ENCODE data around the gene PI4KB. TPM values are rescaled to one million over a fixed set of nuclear protein-coding genes. Genes with fewer than 3 reads are reported as not detected.

The PI4KB gene
- total RNA-seq, 1 experiment from 2014 or later: 62.8 TPM

DNA sequence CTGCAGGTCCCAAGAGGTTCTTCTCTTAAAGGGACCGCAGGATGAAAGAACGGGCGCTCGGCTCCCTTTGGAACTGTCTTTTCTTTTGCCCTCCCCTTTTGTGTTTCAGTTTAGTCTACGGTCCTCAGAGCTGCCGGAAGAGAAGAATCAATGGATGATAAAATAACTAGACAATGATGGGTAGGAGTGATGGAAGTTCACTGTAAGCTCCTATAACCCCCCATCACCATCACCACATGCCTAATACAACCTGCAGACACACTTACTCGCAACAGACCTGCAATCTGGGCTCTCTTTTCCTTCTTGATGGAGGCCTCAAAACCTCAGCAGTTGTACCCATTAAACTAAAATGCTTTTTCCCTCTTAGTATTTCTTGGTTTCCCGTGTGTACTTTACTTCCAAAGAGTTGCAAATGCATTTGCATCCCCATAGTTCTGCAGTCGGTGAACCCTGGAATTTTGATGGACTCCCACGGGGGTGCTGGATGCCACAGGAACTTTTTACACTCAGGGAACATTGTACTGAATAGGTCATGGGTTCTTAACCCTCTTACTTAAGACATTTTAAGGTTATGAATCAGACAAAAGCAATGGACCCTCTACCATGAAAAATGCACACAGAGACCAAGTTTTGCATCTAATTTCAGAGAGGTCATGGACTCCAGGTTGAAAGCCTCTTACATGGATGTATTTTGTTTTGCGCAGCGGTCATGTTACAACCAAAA lies 20.5 kb upstream of the PI4KB start:
- ChIA-PET POLR2A (ENCODE audit: low non-redundant PET) (interaction anchor here (0.5 to 0.7 kb wide), 2 partner anchors 16 to 66 kb away, joined by 3 to 4 read pairs; no protein-coding TSS in a partner anchor), CTCF (no interaction called here)
- intact Hi-C loops (cut with micrococcal nuclease; ENCODE audit: unreplicated experiment): loop anchor here (5.0 kb wide), 2 partner anchors 50 to 65 kb away; partner anchors contain the start of genes PSMB4 and ZNF687
- Histone ChIP-seq H3K27me3 (replicated peaks; ENCODE audit: insufficient read depth, low read depth, low read length, poor library complexity) (no peaks in the 10 kb centered on the region), H3K4me1 (ENCODE audit: insufficient read depth, low read length, poor library complexity, severe bottlenecking) (peaks cover 9% of the 10 kb centered on the region), H3K27ac (ENCODE audit: low read depth, low read length, poor library complexity, severe bottlenecking) (peak overlapping the region; percentile 80), H3K9me3 (ENCODE audit: low read depth, low read length, poor library complexity, severe bottlenecking) (no peaks in the 10 kb centered on the region), H3K4me3 (ENCODE audit: low read depth, low read length, poor library complexity, severe bottlenecking) (peak overlapping the region; percentile 49), H3K36me3 (ENCODE audit: insufficient read depth, low read length, poor library complexity, severe bottlenecking) (peaks cover 11% of the 10 kb centered on the region)
- BruUV-seq (replicated peaks): no TSS peak
- no peak for DNase-seq (ENCODE audit: low spot score)
- TF ChIP-seq EZH2 (IDR thresholded peaks at IDR 0.05; ENCODE audit: borderline replicate concordance, low read depth, low read length, poor library complexity, severe bottlenecking): no peak
- TF ChIP-seq, protein P1, sequence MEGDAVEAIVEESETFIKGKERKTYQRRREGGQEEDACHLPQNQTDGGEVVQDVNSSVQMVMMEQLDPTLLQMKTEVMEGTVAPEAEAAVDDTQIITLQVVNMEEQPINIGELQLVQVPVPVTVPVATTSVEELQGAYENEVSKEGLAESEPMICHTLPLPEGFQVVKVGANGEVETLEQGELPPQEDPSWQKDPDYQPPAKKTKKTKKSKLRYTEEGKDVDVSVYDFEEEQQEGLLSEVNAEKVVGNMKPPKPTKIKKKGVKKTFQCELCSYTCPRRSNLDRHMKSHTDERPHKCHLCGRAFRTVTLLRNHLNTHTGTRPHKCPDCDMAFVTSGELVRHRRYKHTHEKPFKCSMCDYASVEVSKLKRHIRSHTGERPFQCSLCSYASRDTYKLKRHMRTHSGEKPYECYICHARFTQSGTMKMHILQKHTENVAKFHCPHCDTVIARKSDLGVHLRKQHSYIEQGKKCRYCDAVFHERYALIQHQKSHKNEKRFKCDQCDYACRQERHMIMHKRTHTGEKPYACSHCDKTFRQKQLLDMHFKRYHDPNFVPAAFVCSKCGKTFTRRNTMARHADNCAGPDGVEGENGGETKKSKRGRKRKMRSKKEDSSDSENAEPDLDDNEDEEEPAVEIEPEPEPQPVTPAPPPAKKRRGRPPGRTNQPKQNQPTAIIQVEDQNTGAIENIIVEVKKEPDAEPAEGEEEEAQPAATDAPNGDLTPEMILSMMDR (conservative IDR thresholded peaks at IDR 0.05; ENCODE audit: low read depth, low read length): no peak

DNA sequence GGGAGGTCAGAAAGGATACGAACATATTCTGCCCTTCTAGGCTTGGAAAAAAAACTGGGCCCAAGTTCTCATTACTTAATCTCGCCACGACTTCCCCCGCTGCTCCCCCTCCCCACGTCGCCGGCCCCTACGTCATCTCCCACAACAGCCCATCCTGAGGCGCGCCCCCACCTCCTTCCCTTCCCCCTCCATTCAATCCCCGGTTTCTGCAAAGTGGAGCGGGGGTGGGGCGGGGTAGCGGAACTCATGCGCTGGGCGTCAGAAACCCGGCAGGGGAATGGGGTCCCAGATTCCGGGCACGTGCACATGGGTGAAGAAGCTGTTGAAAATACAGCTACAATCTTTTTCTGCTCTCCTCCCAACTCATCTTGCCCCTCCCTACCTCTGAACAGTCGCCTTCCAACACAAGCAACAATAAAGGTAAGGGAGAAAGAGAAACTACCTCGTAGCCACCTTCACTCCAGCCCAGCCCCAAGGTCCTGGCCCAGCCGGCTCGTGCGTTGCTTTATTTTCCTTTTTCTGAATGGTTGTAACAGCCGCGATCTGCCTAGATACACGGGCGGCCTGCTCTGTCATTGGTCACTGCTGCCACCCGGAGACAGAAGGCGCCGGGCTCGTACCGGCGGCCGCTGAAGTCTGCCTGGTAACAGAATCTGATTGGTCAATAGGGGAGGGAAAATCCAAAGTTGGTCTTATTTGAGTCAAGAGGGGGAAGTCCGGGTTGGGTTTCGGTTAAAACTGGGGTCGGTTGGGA lies 19.7 kb upstream of the PI4KB start, which contains the start of gene RFX5:
Gene RFX5 (minus strand): TSS at position 484 of the 754 bp plus-strand sequence. CDS start 932 bp downstream, outside the sequence.
- no peak for TF ChIP-seq EZH2 (IDR thresholded peaks at IDR 0.05; ENCODE audit: borderline replicate concordance, low read depth, low read length, poor library complexity, severe bottlenecking)
- TF ChIP-seq, protein P1 (conservative IDR thresholded peaks at IDR 0.05; ENCODE audit: low read depth, low read length): no peak
- peaks cover 15% of the 10 kb centered on the region for H3K36me3 ChIP-seq (ENCODE audit: insufficient read depth, low read length, poor library complexity, severe bottlenecking)
- POLR2A ChIA-PET (ENCODE audit: low non-redundant PET): interaction anchor here (0.5 to 0.7 kb wide), 2 partner anchors 17 to 65 kb away, joined by 3 to 4 read pairs; no protein-coding TSS in a partner anchor
- intact Hi-C loops (cut with micrococcal nuclease; ENCODE audit: unreplicated experiment): loop anchor here (5.0 kb wide), 2 partner anchors 50 to 65 kb away; partner anchors contain the start of genes PSMB4 and ZNF687
- DNase-seq (ENCODE audit: low spot score): peak; percentile 99
- BruUV-seq (replicated peaks): TSS peak; percentile 91
- H3K27me3 ChIP-seq (replicated peaks; ENCODE audit: insufficient read depth, low read depth, low read length, poor library complexity): no peaks in the 10 kb centered on the region
- H3K27ac ChIP-seq (ENCODE audit: low read depth, low read length, poor library complexity, severe bottlenecking): peak within 1 kb of the TSS; percentile 80
- H3K4me1 ChIP-seq (ENCODE audit: insufficient read depth, low read length, poor library complexity, severe bottlenecking): peaks cover 9% of the 10 kb centered on the region
- CTCF ChIA-PET: no interaction called here
- no peaks in the 10 kb centered on the region for H3K9me3 ChIP-seq (ENCODE audit: low read depth, low read length, poor library complexity, severe bottlenecking)
- H3K4me3 ChIP-seq (ENCODE audit: low read depth, low read length, poor library complexity, severe bottlenecking): peak within 1 kb of the TSS; percentile 49

DNA sequence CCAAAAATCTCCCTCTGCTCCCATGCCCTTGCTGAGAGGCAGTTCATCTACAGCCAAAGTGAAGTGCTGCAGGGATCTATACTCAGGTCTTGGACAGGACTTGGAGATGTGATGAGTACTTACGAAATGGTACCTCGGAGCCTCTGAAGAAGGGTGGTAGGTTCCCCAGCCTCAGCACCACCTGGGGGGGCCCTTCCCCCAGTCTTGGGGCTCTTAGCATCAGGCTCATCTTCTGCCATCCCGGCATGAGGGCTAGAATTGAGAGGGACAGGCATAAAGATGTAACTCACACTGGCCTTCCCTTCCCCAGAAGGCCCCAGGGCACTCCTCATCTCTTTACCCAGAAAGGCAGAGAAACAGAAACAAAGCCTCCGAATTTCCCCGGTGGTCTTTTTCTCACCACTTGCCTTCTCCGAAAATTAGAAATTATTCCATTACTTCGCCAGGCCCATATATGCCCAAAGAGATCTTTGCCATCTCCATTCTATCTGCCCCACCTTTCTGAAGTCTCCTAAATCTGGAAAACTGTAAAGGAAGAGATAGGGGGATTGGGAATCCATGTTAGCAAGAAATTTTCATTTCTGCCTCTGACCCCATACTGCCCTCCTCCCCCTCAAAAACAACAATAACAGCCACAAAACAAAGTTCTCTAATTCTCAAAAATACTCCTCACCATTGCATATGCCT lies 19.0 kb upstream of the PI4KB start:
- POLR2A ChIA-PET (ENCODE audit: low non-redundant PET): interaction anchor here (0.9 kb wide), 1 partner anchor 109 kb away, joined by 5 read pairs; no protein-coding TSS in a partner anchor
- DNase-seq (ENCODE audit: low spot score): no peak
- CTCF ChIA-PET: no interaction called here
- H3K4me3 ChIP-seq (ENCODE audit: low read depth, low read length, poor library complexity, severe bottlenecking): peak overlapping the region; percentile 49
- TF ChIP-seq, protein P1 (conservative IDR thresholded peaks at IDR 0.05; ENCODE audit: low read depth, low read length): no peak
- no peak for TF ChIP-seq EZH2 (IDR thresholded peaks at IDR 0.05; ENCODE audit: borderline replicate concordance, low read depth, low read length, poor library complexity, severe bottlenecking)
- no peaks in the 10 kb centered on the region for H3K27me3 ChIP-seq (replicated peaks; ENCODE audit: insufficient read depth, low read depth, low read length, poor library complexity)
- TSS peak; percentile 88 for BruUV-seq (replicated peaks)
- peak overlapping the region; percentile 80 for H3K27ac ChIP-seq (ENCODE audit: low read depth, low read length, poor library complexity, severe bottlenecking)
- H3K9me3 ChIP-seq (ENCODE audit: low read depth, low read length, poor library complexity, severe bottlenecking): no peaks in the 10 kb centered on the region
- intact Hi-C loops (cut with micrococcal nuclease; ENCODE audit: unreplicated experiment): loop anchor here (5.0 kb wide), 2 partner anchors 51 to 64 kb away; partner anchors contain the start of genes PSMB4 and ZNF687
- H3K36me3 ChIP-seq (ENCODE audit: insufficient read depth, low read length, poor library complexity, severe bottlenecking): peaks cover 15% of the 10 kb centered on the region
- peaks cover 9% of the 10 kb centered on the region for H3K4me1 ChIP-seq (ENCODE audit: insufficient read depth, low read length, poor library complexity, severe bottlenecking)
